HG03025 (cell line): ENCODE measurements around the gene PRDX1.
"Not testable (repeated sequence)": the region's sequence is repeated elsewhere in the genome, so short reads cannot be mapped to it uniquely, and the experiment has no call there.

ENCODE experiments used
- ATAC-seq: cut with Tn5 transposase; IDR thresholded peaks from one replicate; pipeline ENCODE4 v1.9.1; 2021; ENCODE audit warnings: mild to moderate bottlenecking, moderate library complexity; ENCODE audit not compliant: unreplicated experiment, low FRiP score

The PRDX1 gene

GRCh38 chr1:45473302-45473701 lies 48.4 kb downstream of the PRDX1 start:
- ATAC-seq = no peak

GRCh38 chr1:45470306-45470798 lies 51.3 kb downstream of the PRDX1 start:
- no peak for ATAC-seq

- ATAC-seq = not testable (repeated sequence)
Measured at GRCh38 chr1:45467353-45467752, 54.3 kb downstream of the PRDX1 start.

- ATAC-seq = no peak
Measured at GRCh38 chr1:45465277-45465676, 56.4 kb downstream of the PRDX1 start.
